H1 (cell line): ENCODE measurements around the gene THAP12. TPM values are rescaled to one million over a fixed set of nuclear protein-coding genes. Genes with fewer than 3 reads are reported as not detected.

ENCODE experiments used
- CTCF ChIA-PET: fragments of 300-600 bp; sonication (Branson Sonifier 250); formaldehyde crosslinking; loops from one replicate; lab custom pipeline; 2021; ENCODE audit not compliant: partially characterized antibody; lab: Charles Lee
- POLR2A ChIA-PET: fragments of 300-600 bp; sonication (Branson Sonifier 250); formaldehyde crosslinking; loops from one replicate; lab custom pipeline; 2021; ENCODE audit warnings: inconsistent platforms; ENCODE audit not compliant: partially characterized antibody; lab: Charles Lee
- DNase-seq, 2 experiments: peaks; one replicate each; pipeline versions ENCODE4 v3.0.0 to v3.0.0-alpha.2; 2010 to 2022; ENCODE audit warnings: low spot score in 2 of 2, low read depth in 1 of 2, mixed read lengths in 1 of 2
- FAIRE-seq: peaks from 2 replicates; lab custom pipeline; 2011; peaks lifted over from hg19 to GRCh38; lab: Jason Lieb, UNC
- H2AFZ ChIP-seq: 2 replicates; pipeline ENCODE4 v1.8.1; 2012; ENCODE audit warnings: low read length, inconsistent platforms
- H2AK5ac ChIP-seq: 2 replicates; pipeline ENCODE4 v1.6.1; 2013; ENCODE audit warnings: low read depth, low read length
- H2BK120ac ChIP-seq: replicated peaks from 2 replicates; pipeline ENCODE3; 2013; ENCODE audit warnings: low read depth, low read length, inconsistent platforms
- H2BK12ac ChIP-seq: 2 replicates; pipeline ENCODE4 v1.6.1; 2013; ENCODE audit warnings: low read depth, low read length
- H2BK15ac ChIP-seq: 2 replicates; pipeline ENCODE4 v1.6.1; 2013; ENCODE audit warnings: low read length
- H2BK20ac ChIP-seq: 2 replicates; pipeline ENCODE4 v1.6.1; 2013; ENCODE audit warnings: low read length
- H2BK5ac ChIP-seq: 2 replicates; pipeline ENCODE4 v1.6.1; 2013; ENCODE audit warnings: low read depth, low read length
- H3K14ac ChIP-seq: 2 replicates; pipeline ENCODE4 v1.6.1; 2013; ENCODE audit warnings: inconsistent platforms; ENCODE audit not compliant: insufficient read length
- H3K18ac ChIP-seq: 2 replicates; pipeline ENCODE4 v1.6.1; 2013; ENCODE audit warnings: low read length; ENCODE audit errors: extremely low read depth
- H3K23ac ChIP-seq: 2 replicates; pipeline ENCODE4 v1.6.1; 2013; ENCODE audit warnings: inconsistent platforms; ENCODE audit not compliant: insufficient read length
- H3K23me2 ChIP-seq: 2 replicates; pipeline ENCODE4 v1.6.1; 2013; ENCODE audit warnings: low read depth, low read length
- H3K27ac ChIP-seq: 2 replicates; pipeline ENCODE4 v1.6.1; 2011; ENCODE audit warnings: low read depth, low read length, inconsistent platforms
- H3K27me3 ChIP-seq, 4 experiments: replicated peaks in 1 of 4; 1 replicate in 1 of 4; 2 replicates in 3 of 4; pipeline versions ENCODE4 v1.6.1 to v1.8.1; 2011 to 2013; ENCODE audit warnings: low read length in 3 of 4, mild to moderate bottlenecking in 3 of 4, inconsistent platforms in 2 of 4, mixed read lengths in 2 of 4, moderate library complexity in 1 of 4; ENCODE audit not compliant: control insufficient read depth in 3 of 4, insufficient read depth in 3 of 4; ENCODE audit errors: extremely low read depth in 1 of 4
- H3K36me3 ChIP-seq, 4 experiments: 2 replicates each; pipeline versions ENCODE4 v1.6.1 to v1.8.1; 2011 to 2013; ENCODE audit warnings: mild to moderate bottlenecking in 4 of 4, low read length in 3 of 4, moderate library complexity in 2 of 4, control low read depth in 1 of 4, inconsistent platforms in 1 of 4; ENCODE audit not compliant: insufficient read depth in 4 of 4, control insufficient read depth in 2 of 4
- H3K4ac ChIP-seq: replicated peaks from 2 replicates; pipeline ENCODE3; 2013; ENCODE audit warnings: low read length, low read depth, mixed read lengths, inconsistent platforms; ENCODE audit not compliant: insufficient read length
- H3K4me1 ChIP-seq, 4 experiments: replicated peaks in 1 of 4; 1 replicate in 1 of 4; 2 replicates in 3 of 4; pipeline versions ENCODE4 v1.6.1 to v1.8.1; 2011 to 2013; ENCODE audit warnings: low read length in 3 of 4, inconsistent platforms in 2 of 4, mixed read lengths in 1 of 4; ENCODE audit not compliant: insufficient read depth in 4 of 4, control insufficient read depth in 3 of 4
- H3K4me2 ChIP-seq, 2 experiments: 2 replicates each; pipeline versions ENCODE4 v1.6.1 to v1.8.1; 2011 to 2013; ENCODE audit warnings: low read depth in 2 of 2, low read length in 2 of 2, control low read depth in 1 of 2, inconsistent platforms in 1 of 2, mild to moderate bottlenecking in 1 of 2; ENCODE audit not compliant: insufficient read depth in 1 of 2
- H3K4me3 ChIP-seq, 4 experiments: fragments of 200-600, 300-600 bp in 1 of 4; sonication (generic), shearing (Covaris generic), sonication (Bioruptor Twin) in 1 of 4; 2 replicates each; pipeline versions ENCODE4 v1.5.1 to v1.8.1; 2011 to 2016; ENCODE audit warnings: low read length in 4 of 4, low read depth in 3 of 4, control low read depth in 2 of 4, inconsistent platforms in 2 of 4, mild to moderate bottlenecking in 2 of 4, mixed read lengths in 1 of 4, moderate library complexity in 1 of 4; ENCODE audit not compliant: insufficient read depth in 2 of 4; ENCODE audit errors: extremely low read depth in 1 of 4
- H3K56ac ChIP-seq: replicated peaks from 2 replicates; pipeline ENCODE3; 2013; ENCODE audit warnings: low read depth, mild to moderate bottlenecking, mixed read lengths, low read length, inconsistent platforms; ENCODE audit not compliant: insufficient read length
- H3K79me1 ChIP-seq: 2 replicates; pipeline ENCODE4 v1.6.1; 2013; ENCODE audit warnings: low read depth, low read length, control low read depth
- H3K79me2 ChIP-seq, 2 experiments: 2 replicates each; pipeline versions ENCODE4 v1.6.1 to v1.8.1; 2012 to 2013; ENCODE audit warnings: low read length in 2 of 2, mild to moderate bottlenecking in 2 of 2, inconsistent platforms in 1 of 2; ENCODE audit not compliant: insufficient read depth in 2 of 2, control insufficient read depth in 1 of 2
- H3K9ac ChIP-seq, 4 experiments: replicated peaks in 1 of 4; 1 replicate in 1 of 4; 2 replicates in 3 of 4; pipeline versions ENCODE4 v1.6.1 to v1.8.1; 2011 to 2013; ENCODE audit warnings: low read depth in 3 of 4, low read length in 3 of 4, control low read depth in 2 of 4, mild to moderate bottlenecking in 2 of 4, moderate library complexity in 2 of 4, inconsistent platforms in 1 of 4; ENCODE audit errors: extremely low read depth in 1 of 4
- H3K9me3 ChIP-seq, 2 experiments: 2 replicates each; pipeline versions ENCODE4 v1.6.1 to v1.8.1; 2012 to 2013; ENCODE audit warnings: mild to moderate bottlenecking in 2 of 2, moderate library complexity in 2 of 2, control low read depth in 1 of 2, inconsistent platforms in 1 of 2, low read depth in 1 of 2, low read length in 1 of 2, mixed read lengths in 1 of 2; ENCODE audit not compliant: insufficient read depth in 2 of 2
- H4K20me1 ChIP-seq, 2 experiments: replicated peaks in 1 of 2; 2 replicates each; pipeline versions ENCODE3 to v1.8.1; 2011 to 2013; ENCODE audit warnings: inconsistent platforms in 2 of 2, low read length in 2 of 2, mild to moderate bottlenecking in 1 of 2; ENCODE audit not compliant: insufficient read depth in 2 of 2, control insufficient read depth in 1 of 2
- H4K5ac ChIP-seq: 2 replicates; pipeline ENCODE4 v1.6.1; 2013; ENCODE audit warnings: low read length, low read depth, mixed read lengths, inconsistent platforms; ENCODE audit not compliant: insufficient read length
- H4K8ac ChIP-seq: 2 replicates; pipeline ENCODE4 v1.8.0; 2013; ENCODE audit warnings: mild to moderate bottlenecking, moderate library complexity, low read length, inconsistent platforms; ENCODE audit not compliant: insufficient read depth; ENCODE audit errors: extremely low read depth
- H4K91ac ChIP-seq: replicated peaks from 2 replicates; pipeline ENCODE3; 2013; ENCODE audit warnings: low read length, mixed read lengths, inconsistent platforms; ENCODE audit not compliant: insufficient read length
- GABPA ChIP-seq: IDR thresholded peaks from 2 replicates; pipeline ENCODE4 v1.6.1; 2011; ENCODE audit warnings: mild to moderate bottlenecking, low read length, moderate library complexity, borderline replicate concordance; ENCODE audit not compliant: insufficient read depth
- JUN ChIP-seq: IDR thresholded peaks from 2 replicates; pipeline ENCODE4 v1.6.1; 2011; ENCODE audit warnings: low read depth, mild to moderate bottlenecking, improper control_type of control experiment, low read length
- MAX ChIP-seq: IDR thresholded peaks from 2 replicates; pipeline ENCODE4 v1.6.1; 2012; ENCODE audit warnings: inconsistent platforms
- TAF7 ChIP-seq: optimal IDR thresholded peaks from 2 replicates; pipeline ENCODE3; 2011; ENCODE audit warnings: low read depth, mild to moderate bottlenecking, inconsistent platforms, low read length, moderate library complexity, borderline replicate concordance
- WGBS, 2 experiments: shearing (Covaris generic) in 1 of 2; methylation state at CpG; one replicate each; pipeline versions ENCODE4 v1.1.6 to v1.1.7; 2013 to 2015; ENCODE audit warnings: low lambda C conversion rate in 2 of 2, mixed read lengths in 2 of 2, inconsistent platforms in 1 of 2, low coverage in 1 of 2, missing lambda C conversion rate in 1 of 2; ENCODE audit not compliant: insufficient replicate concordance in 2 of 2, insufficient coverage in 1 of 2, insufficient read length in 1 of 2; ENCODE audit errors: extremely low coverage in 1 of 2, missing lambda C conversion rate in 1 of 2; 5-methylcytosine and 5-hydroxymethylcytosine counted together
- long read RNA-seq, 2 experiments: library from RNA in 1 of 2; library from capped mRNA in 1 of 2; stranded (forward); transcript quantifications; one replicate each; pipeline ENCODE4 v2.0.0, GENCODE V29; 2021; ENCODE audit warnings: inconsistent platforms in 1 of 2
- polyA minus RNA-seq, 3 experiments: library from RNA; depleted of rRNA, polyadenylated mRNA; stranded (reverse); fragments of >200 nt; gene quantifications; 1 replicate in 2 of 3; 2 replicates in 1 of 3; pipeline ENCODE4 v1.2.3, GENCODE V29; 2011
- polyA plus RNA-seq, 7 experiments: library from polyadenylated mRNA; depleted of rRNA in 3 of 7; stranded (reverse) in 5 of 7; unstranded in 2 of 7; fragments of >200 nt in 5 of 7; fragments of 200-250 nt in 2 of 7; gene quantifications; 1 replicate in 5 of 7; 2 replicates in 1 of 7; 4 replicates in 1 of 7; pipeline versions ENCODE4 v1.2.1 to v1.2.3, GENCODE V29; 2011 to 2013; ENCODE audit warnings: missing spikeins in 2 of 7, mixed read lengths in 2 of 7
- total RNA-seq: library from RNA; stranded (reverse); fragmentation: NEBNext Ultra II Directional; extraction: Animal tissue kit (Norgen Biotek cat#: 25700); gene quantifications from 2 replicates; pipeline ENCODE4 v1.2.1, GENCODE V29; 2021
- TF ChIP-seq, protein P1 (sequence below), 3 experiments: IDR thresholded peaks; 1 replicate in 2 of 3; 2 replicates in 1 of 3; pipeline versions ENCODE4 v1.5.1 to v1.6.1; 2011; ENCODE audit warnings: low read length in 3 of 3, mild to moderate bottlenecking in 3 of 3, inconsistent platforms in 2 of 3, low read depth in 1 of 3, moderate library complexity in 1 of 3; ENCODE audit not compliant: insufficient read depth in 1 of 3; ENCODE audit errors: control extremely low read depth in 1 of 3

Gene THAP12
- total RNA-seq = 33.0 and 39.9 TPM in 2 replicates
- polyA plus RNA-seq (2011; rRNA removed) = 7.2 and 12.0 TPM in 2 replicates
- 15.6 TPM for polyA plus RNA-seq (2011; cell fraction: cytosol; rRNA removed)
- polyA plus RNA-seq (2011; cell fraction: nucleus; rRNA removed) = 11.0 TPM
- 12.3 to 23.5 TPM (median 14.7 TPM) in 4 replicates for polyA plus RNA-seq (2012, experiment 1 of 2)
- 2.7 TPM for polyA plus RNA-seq (2012, experiment 2 of 2)
- 31.9 TPM for polyA plus RNA-seq (2013, experiment 1 of 2)
- 30.4 TPM for polyA plus RNA-seq (2013, experiment 2 of 2)
- 14.5 and 22.1 TPM in 2 replicates for polyA minus RNA-seq (2011; rRNA and poly(A)+ RNA removed)
- 8.9 TPM for polyA minus RNA-seq (2011; cell fraction: cytosol; rRNA and poly(A)+ RNA removed)
- 37.8 TPM for polyA minus RNA-seq (2011; cell fraction: nucleus; rRNA and poly(A)+ RNA removed)
- long read RNA-seq, experiment 1, full-length matches to known transcripts = 16 of 33 reads
- long read RNA-seq, experiment 1, partial matches to known transcripts = 0 of 33 reads
- long read RNA-seq, experiment 1, other reads (novel, unspliced or antisense) = 17 of 33 reads
- long read RNA-seq, experiment 2 = 0 reads

DNA sequence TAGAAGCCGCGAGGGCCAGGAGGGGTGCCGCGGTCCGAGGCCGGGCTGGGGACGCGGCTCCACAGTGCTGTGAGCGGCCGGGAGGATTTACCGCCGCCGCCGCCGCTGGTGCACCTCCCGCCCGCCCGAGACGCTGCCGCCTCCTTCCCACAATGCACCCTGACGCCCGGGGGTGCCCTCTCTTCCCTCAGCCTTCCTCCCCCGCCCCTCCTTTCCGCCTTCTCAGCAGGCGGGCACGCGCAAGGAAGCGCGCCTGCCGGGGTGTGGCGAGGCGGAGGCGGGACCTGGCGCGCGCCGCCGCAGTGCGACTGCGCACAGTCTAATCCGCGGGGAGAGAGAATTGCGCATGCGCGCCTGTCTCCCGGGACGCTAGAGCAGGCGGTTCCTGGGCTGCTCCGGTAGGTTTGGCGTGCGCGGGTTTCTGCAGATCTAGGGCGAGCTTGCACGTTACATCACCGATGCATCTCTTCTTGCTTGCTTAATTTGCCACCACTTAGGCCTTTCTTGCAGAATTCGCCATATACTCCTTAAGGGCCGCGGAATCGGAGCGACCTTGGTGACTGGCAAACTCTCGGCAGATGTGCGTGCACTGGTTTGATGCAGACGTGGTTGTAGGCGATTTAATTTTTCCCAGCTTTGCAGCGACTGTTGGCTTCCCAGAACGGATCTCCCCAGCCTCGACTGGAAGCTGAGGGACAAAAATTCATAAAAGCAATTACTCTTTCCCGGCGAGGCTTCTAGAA is at the start of gene THAP12, which contains the start of gene GVQW3:
Gene THAP12, minus strand, starts transcription at position 156 of the 743 bp plus-strand sequence. CDS start 296 bp downstream, outside the sequence.
Gene GVQW3, plus strand, starts transcription at position 347 of the 743 bp plus-strand sequence. CDS start 506 bp downstream, outside the sequence.
- H4K5ac ChIP-seq = peak within 1 kb of the TSS; percentile 32
- peak within 1 kb of the TSS; percentile 85 for H2AFZ ChIP-seq
- peak within 1 kb of the TSS; percentile 68 to 91 (median 81) for H3K4me3 ChIP-seq
- peaks cover 0 to 2% (median 0%) of the 10 kb centered on the region in 4 experiments; a peak in 2 of 7 replicates for H3K27me3 ChIP-seq
- peaks cover 5 to 11% of the 10 kb centered on the region in 2 experiments for H4K20me1 ChIP-seq
- H3K36me3 ChIP-seq = peaks cover 0 to 5% (median 0%) of the 10 kb centered on the region in 4 experiments; a peak in 1 of 8 replicates
- no peak within 1 kb of the TSS for H3K27ac ChIP-seq
- H3K9me3 ChIP-seq = no peaks in the 10 kb centered on the region
- H3K4me1 ChIP-seq = peaks cover 4 to 17% (median 11%) of the 10 kb centered on the region in 4 experiments
- H4K8ac ChIP-seq = peak within 1 kb of the TSS; percentile 43; the same call in 1 of the 2 replicates
- POLR2A ChIA-PET = interaction anchor here (0.6 to 1.2 kb wide), 2 partner anchors 10 to 58 kb away, joined by 3 to 5 read pairs; no protein-coding TSS in a partner anchor
- H3K4me2 ChIP-seq = peak within 1 kb of the TSS; percentile 88 to 93
- peak within 1 kb of the TSS; percentile 38 to 90 (median 76) for H3K9ac ChIP-seq
- H2AK5ac ChIP-seq = no peak within 1 kb of the TSS
- peaks cover 13% of the 10 kb centered on the region for H3K23me2 ChIP-seq
- no peak within 1 kb of the TSS for H3K4ac ChIP-seq
- FAIRE-seq (no peak), DNase-seq (peak; percentile 93 to 95)
- no peak within 1 kb of the TSS for H2BK15ac ChIP-seq
- no peak within 1 kb of the TSS for H2BK120ac ChIP-seq
- H3K79me2 ChIP-seq = peaks cover 8 to 58% of the 10 kb centered on the region in 2 experiments
- 2% methylated on average over 41 of the region's 69 CpGs; no CpG with 5 or more reads in 1 of the 2 experiments for WGBS, 2 experiments
- H3K23ac ChIP-seq = no peak within 1 kb of the TSS
- peak within 1 kb of the TSS; percentile 9; the same call in 1 of the 2 replicates for H3K18ac ChIP-seq
- H2BK12ac ChIP-seq = no peak within 1 kb of the TSS
- CTCF ChIA-PET = interaction anchor here (0.6 to 1.8 kb wide), 6 partner anchors 31 to 762 kb away, joined by 3 to 6 read pairs (median 4); no protein-coding TSS in a partner anchor
- H4K91ac ChIP-seq = no peak within 1 kb of the TSS
- peaks cover 11% of the 10 kb centered on the region for H3K79me1 ChIP-seq
- no peak within 1 kb of the TSS for H2BK20ac ChIP-seq
- no peak within 1 kb of the TSS for H3K56ac ChIP-seq
- no peak within 1 kb of the TSS for H3K14ac ChIP-seq
- peak within 1 kb of the TSS; percentile 18; the same call in 1 of the 2 replicates for H2BK5ac ChIP-seq
- TF ChIP-seq, protein P1, sequence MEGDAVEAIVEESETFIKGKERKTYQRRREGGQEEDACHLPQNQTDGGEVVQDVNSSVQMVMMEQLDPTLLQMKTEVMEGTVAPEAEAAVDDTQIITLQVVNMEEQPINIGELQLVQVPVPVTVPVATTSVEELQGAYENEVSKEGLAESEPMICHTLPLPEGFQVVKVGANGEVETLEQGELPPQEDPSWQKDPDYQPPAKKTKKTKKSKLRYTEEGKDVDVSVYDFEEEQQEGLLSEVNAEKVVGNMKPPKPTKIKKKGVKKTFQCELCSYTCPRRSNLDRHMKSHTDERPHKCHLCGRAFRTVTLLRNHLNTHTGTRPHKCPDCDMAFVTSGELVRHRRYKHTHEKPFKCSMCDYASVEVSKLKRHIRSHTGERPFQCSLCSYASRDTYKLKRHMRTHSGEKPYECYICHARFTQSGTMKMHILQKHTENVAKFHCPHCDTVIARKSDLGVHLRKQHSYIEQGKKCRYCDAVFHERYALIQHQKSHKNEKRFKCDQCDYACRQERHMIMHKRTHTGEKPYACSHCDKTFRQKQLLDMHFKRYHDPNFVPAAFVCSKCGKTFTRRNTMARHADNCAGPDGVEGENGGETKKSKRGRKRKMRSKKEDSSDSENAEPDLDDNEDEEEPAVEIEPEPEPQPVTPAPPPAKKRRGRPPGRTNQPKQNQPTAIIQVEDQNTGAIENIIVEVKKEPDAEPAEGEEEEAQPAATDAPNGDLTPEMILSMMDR (IDR thresholded peaks at IDR 0.05; ENCODE audit: control extremely low read depth in 1 of 3, insufficient read depth in 1 of 3, low read depth in 1 of 3, low read length in 3 of 3) = peak in 2 of 3 experiments; percentile 15 to 18; a peak in 2 of 4 replicates
- TF ChIP-seq TAF7 (no peak), GABPA (no peak), MAX (0 out of 2 replicates have a peak, but pooled peaks have one; percentile 31), JUN (no peak)
